ENCODE data around the gene MSANTD2. TPM values are rescaled to one million over a fixed set of nuclear protein-coding genes. Genes with fewer than 3 reads are reported as not detected.

MSANTD2 gene
- total and polyA plus RNA-seq, 4 donors = 1.6 to 7.7 (median 2.3) TPM

DNA sequence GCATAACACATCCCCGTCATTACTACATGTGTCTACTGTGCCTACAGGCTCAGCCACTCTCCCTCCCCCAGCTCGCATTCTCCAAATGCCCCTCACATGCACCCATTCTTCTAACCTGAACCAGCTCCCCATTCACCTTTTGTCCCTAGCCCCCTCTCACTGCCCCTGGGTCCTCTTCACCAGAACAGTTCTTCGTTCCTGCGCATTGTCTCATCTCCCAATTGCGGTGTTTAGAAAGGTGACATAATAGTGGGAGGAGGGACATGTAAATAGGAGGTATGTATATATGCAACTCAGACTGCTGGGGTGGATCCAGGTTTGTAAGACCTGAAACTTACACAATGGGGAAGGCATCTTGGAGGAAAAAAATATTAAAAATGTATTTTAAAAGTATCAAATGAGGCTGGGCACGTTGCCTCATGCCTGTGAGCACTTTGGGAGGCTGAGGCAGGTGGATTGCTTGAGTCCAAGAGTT is 43.4 kb downstream of the MSANTD2 start:
- H3K4me3 ChIP-seq (ENCODE audit: low read depth in 1 of 3, low read length in 3 of 3) = no peak overlapping the region
- no peak overlapping the region for H3K27ac ChIP-seq (ENCODE audit: low read depth in 1 of 2, low read length in 2 of 2)
- 61% methylated on average over 6 of the region's 6 CpGs for WGBS
- H3K36me3 ChIP-seq (ENCODE audit: control insufficient read depth in 4 of 4, insufficient read depth in 3 of 4, low read depth in 1 of 4, low read length in 3 of 4) = no peaks in the 10 kb centered on the region
- TF ChIP-seq FOXA2 (IDR thresholded peaks at IDR 0.05) = no peak
- TF ChIP-seq FOXA1 (IDR thresholded peaks at IDR 0.05) = no peak
- no peak for TF ChIP-seq RAD21 (IDR thresholded peaks at IDR 0.05)
- TF ChIP-seq YY1 (IDR thresholded peaks at IDR 0.05) = no peak
- TF ChIP-seq, protein P1, sequence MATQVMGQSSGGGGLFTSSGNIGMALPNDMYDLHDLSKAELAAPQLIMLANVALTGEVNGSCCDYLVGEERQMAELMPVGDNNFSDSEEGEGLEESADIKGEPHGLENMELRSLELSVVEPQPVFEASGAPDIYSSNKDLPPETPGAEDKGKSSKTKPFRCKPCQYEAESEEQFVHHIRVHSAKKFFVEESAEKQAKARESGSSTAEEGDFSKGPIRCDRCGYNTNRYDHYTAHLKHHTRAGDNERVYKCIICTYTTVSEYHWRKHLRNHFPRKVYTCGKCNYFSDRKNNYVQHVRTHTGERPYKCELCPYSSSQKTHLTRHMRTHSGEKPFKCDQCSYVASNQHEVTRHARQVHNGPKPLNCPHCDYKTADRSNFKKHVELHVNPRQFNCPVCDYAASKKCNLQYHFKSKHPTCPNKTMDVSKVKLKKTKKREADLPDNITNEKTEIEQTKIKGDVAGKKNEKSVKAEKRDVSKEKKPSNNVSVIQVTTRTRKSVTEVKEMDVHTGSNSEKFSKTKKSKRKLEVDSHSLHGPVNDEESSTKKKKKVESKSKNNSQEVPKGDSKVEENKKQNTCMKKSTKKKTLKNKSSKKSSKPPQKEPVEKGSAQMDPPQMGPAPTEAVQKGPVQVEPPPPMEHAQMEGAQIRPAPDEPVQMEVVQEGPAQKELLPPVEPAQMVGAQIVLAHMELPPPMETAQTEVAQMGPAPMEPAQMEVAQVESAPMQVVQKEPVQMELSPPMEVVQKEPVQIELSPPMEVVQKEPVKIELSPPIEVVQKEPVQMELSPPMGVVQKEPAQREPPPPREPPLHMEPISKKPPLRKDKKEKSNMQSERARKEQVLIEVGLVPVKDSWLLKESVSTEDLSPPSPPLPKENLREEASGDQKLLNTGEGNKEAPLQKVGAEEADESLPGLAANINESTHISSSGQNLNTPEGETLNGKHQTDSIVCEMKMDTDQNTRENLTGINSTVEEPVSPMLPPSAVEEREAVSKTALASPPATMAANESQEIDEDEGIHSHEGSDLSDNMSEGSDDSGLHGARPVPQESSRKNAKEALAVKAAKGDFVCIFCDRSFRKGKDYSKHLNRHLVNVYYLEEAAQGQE (IDR thresholded peaks at IDR 0.05) = no peak
- TF ChIP-seq, protein P2, sequence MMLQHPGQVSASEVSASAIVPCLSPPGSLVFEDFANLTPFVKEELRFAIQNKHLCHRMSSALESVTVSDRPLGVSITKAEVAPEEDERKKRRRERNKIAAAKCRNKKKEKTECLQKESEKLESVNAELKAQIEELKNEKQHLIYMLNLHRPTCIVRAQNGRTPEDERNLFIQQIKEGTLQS (IDR thresholded peaks at IDR 0.05) = no peak
- TF ChIP-seq, protein P3, sequence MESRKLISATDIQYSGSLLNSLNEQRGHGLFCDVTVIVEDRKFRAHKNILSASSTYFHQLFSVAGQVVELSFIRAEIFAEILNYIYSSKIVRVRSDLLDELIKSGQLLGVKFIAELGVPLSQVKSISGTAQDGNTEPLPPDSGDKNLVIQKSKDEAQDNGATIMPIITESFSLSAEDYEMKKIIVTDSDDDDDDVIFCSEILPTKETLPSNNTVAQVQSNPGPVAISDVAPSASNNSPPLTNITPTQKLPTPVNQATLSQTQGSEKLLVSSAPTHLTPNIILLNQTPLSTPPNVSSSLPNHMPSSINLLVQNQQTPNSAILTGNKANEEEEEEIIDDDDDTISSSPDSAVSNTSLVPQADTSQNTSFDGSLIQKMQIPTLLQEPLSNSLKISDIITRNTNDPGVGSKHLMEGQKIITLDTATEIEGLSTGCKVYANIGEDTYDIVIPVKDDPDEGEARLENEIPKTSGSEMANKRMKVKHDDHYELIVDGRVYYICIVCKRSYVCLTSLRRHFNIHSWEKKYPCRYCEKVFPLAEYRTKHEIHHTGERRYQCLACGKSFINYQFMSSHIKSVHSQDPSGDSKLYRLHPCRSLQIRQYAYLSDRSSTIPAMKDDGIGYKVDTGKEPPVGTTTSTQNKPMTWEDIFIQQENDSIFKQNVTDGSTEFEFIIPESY (IDR thresholded peaks at IDR 0.05) = no peak
- no peak for TF ChIP-seq TAF1 (conservative IDR thresholded peaks at IDR 0.05)
- no peak for TF ChIP-seq GABPA (IDR thresholded peaks at IDR 0.05 in 1 of 2, conservative IDR thresholded peaks at IDR 0.05 in 1 of 2)
- no peak for TF ChIP-seq HNF4G (IDR thresholded peaks at IDR 0.05)
- no peak for TF ChIP-seq RXRA (IDR thresholded peaks at IDR 0.05)
- no peak for TF ChIP-seq SP1 (IDR thresholded peaks at IDR 0.05)
- no peak for TF ChIP-seq HNF4A (conservative IDR thresholded peaks at IDR 0.05)
- TF ChIP-seq, protein P4, sequence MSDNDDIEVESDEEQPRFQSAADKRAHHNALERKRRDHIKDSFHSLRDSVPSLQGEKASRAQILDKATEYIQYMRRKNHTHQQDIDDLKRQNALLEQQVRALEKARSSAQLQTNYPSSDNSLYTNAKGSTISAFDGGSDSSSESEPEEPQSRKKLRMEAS (IDR thresholded peaks at IDR 0.05) = no peak
- TF ChIP-seq JUND (IDR thresholded peaks at IDR 0.05) = no peak
- DNase-seq (ENCODE audit: low spot score) = no peak
- H3K27me3 ChIP-seq (ENCODE audit: control insufficient read depth in 4 of 4, insufficient read depth in 4 of 4, low read length in 3 of 4) = peaks cover 0 to 15% (median 5%) of the 10 kb centered on the region in 4 donors
- no peaks in the 10 kb centered on the region for H3K9me3 ChIP-seq (ENCODE audit: control insufficient read depth in 4 of 4, low read length in 3 of 4)
- peaks cover 9 to 20% (median 14%) of the 10 kb centered on the region in 4 donors for H3K4me1 ChIP-seq (ENCODE audit: control insufficient read depth in 4 of 4, insufficient read depth in 4 of 4, low read length in 3 of 4)
- H3K9ac ChIP-seq (ENCODE audit: low read depth in 1 of 2, low read length in 2 of 2) = no peak overlapping the region

DNA sequence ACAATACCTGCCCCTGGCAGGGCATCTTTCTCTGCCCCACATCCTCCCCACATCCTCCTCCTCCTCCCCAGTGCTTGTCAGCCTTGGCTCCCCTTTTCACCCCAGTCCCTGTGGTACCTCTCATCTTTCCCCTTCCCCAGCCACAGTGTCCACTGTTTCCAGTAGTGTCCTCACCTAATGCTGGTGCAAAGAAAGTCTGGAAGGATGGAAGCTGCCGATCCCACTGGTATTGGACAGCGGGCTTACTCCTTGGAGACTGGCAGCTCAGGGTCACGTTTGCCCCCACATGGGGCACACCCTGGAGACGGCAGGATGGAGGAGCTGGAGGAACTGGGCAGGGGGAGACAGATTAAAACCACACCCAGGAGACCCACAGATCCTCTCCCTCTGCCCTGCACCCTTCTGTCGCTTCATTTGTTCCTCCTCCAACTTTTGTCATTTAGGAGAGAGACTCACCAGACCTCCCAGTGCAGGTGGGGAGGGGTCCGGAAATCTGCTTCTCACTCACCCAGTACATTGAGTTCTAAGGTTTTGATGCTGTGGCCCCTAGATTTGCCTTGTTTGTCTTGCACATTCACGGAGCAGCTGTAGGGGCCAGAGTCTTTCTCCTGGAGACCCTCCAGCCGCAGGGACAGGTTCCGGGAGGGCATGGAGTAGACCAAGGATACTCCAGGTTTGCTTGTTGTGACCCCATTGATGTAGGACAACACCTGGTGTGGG is 44.0 kb downstream of the MSANTD2 start:
- no peak for DNase-seq (ENCODE audit: low spot score)
- no peak for TF ChIP-seq TAF1 (conservative IDR thresholded peaks at IDR 0.05)
- TF ChIP-seq, protein P1 (IDR thresholded peaks at IDR 0.05) = no peak
- TF ChIP-seq RAD21 (IDR thresholded peaks at IDR 0.05) = no peak
- no peak for TF ChIP-seq RXRA (IDR thresholded peaks at IDR 0.05)
- TF ChIP-seq, protein P5, sequence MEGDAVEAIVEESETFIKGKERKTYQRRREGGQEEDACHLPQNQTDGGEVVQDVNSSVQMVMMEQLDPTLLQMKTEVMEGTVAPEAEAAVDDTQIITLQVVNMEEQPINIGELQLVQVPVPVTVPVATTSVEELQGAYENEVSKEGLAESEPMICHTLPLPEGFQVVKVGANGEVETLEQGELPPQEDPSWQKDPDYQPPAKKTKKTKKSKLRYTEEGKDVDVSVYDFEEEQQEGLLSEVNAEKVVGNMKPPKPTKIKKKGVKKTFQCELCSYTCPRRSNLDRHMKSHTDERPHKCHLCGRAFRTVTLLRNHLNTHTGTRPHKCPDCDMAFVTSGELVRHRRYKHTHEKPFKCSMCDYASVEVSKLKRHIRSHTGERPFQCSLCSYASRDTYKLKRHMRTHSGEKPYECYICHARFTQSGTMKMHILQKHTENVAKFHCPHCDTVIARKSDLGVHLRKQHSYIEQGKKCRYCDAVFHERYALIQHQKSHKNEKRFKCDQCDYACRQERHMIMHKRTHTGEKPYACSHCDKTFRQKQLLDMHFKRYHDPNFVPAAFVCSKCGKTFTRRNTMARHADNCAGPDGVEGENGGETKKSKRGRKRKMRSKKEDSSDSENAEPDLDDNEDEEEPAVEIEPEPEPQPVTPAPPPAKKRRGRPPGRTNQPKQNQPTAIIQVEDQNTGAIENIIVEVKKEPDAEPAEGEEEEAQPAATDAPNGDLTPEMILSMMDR (IDR thresholded peaks at IDR 0.05; ENCODE audit: low read depth, low read length, missing input control) = no peak
- no peak for TF ChIP-seq EGR1 (IDR thresholded peaks at IDR 0.05; ENCODE audit: low read depth in 2 of 2)
- Histone ChIP-seq H3K4me1 (ENCODE audit: control insufficient read depth in 4 of 4, insufficient read depth in 4 of 4, low read length in 3 of 4) (peaks cover 9 to 18% (median 14%) of the 10 kb centered on the region in 4 donors), H3K27ac (ENCODE audit: low read depth in 1 of 2, low read length in 2 of 2) (no peak overlapping the region), H3K27me3 (ENCODE audit: control insufficient read depth in 4 of 4, insufficient read depth in 4 of 4, low read length in 3 of 4) (peaks cover 0 to 15% (median 4%) of the 10 kb centered on the region in 4 donors), H3K9ac (ENCODE audit: low read depth in 1 of 2, low read length in 2 of 2) (no peak overlapping the region), H3K9me3 (ENCODE audit: control insufficient read depth in 4 of 4, low read length in 3 of 4) (no peaks in the 10 kb centered on the region), H3K36me3 (ENCODE audit: control insufficient read depth in 4 of 4, insufficient read depth in 3 of 4, low read depth in 1 of 4, low read length in 3 of 4) (no peaks in the 10 kb centered on the region), H3K4me3 (ENCODE audit: low read depth in 1 of 3, low read length in 3 of 3) (no peak overlapping the region)
- WGBS = 50% methylated on average over 9 of the region's 9 CpGs

Data from liver (tissue), 9 donors.